ENCODE results near the gene PIK3AP1. TPM values are rescaled to one million over a fixed set of nuclear protein-coding genes. Genes with fewer than 3 reads are reported as not detected.

Gene PIK3AP1
- total RNA-seq, 2 donors from 2014 or later, result 3.8 to 15.6 TPM

- under 1% methylated on average over 20 of the region's 20 CpGs for WGBS
- intact Hi-C loops (cut with DNase I), result no loop called here
- TF ChIP-seq POLR2A (IDR thresholded peaks at IDR 0.05), result no peak
- TF ChIP-seq POLR2AphosphoS5 (IDR thresholded peaks at IDR 0.05), result peak; percentile 53
These were observed 134.4 kb downstream of the PIK3AP1 start for GRCh38 chr10:96585736-96586418.

GRCh38 chr10:96584474-96584873, 135.8 kb downstream of the PIK3AP1 start:
- Histone ChIP-seq H3K27ac (no peak overlapping the region), H3K36me3 (no peaks in the 10 kb centered on the region), H3K4me3 (peak overlapping the region in 1 of 2 donors; percentile 97), H3K9me3 (no peaks in the 10 kb centered on the region), H3K4me1 (replicated peaks) (peaks cover 13% of the 10 kb centered on the region), H3K27me3 (replicated peaks; ENCODE audit: insufficient read depth) (no peaks in the 10 kb centered on the region)
- no peak for TF ChIP-seq POLR2A (IDR thresholded peaks at IDR 0.05)
- TF ChIP-seq CTCF (IDR thresholded peaks at IDR 0.05), result no peak
- no peak for TF ChIP-seq POLR2AphosphoS5 (IDR thresholded peaks at IDR 0.05)
- DNase-seq (ENCODE audit: low spot score), result no peak
- 91% methylated on average over 9 of the region's 9 CpGs for WGBS
- intact Hi-C loops (cut with DNase I), result no loop called here

More at GRCh38 chr10:96585736-96586418, 134.4 kb downstream of the PIK3AP1 start:
- Histone ChIP-seq H3K27me3 (replicated peaks; ENCODE audit: insufficient read depth) (no peaks in the 10 kb centered on the region), H3K9me3 (no peaks in the 10 kb centered on the region), H3K4me3 (peak overlapping the region; percentile 87 to 97), H3K36me3 (no peaks in the 10 kb centered on the region), H3K27ac (peak overlapping the region; percentile 97 to 99), H3K4me1 (replicated peaks) (peaks cover 6% of the 10 kb centered on the region)
- peak; percentile 51 for DNase-seq (ENCODE audit: low spot score)

- peaks cover 17% of the 10 kb centered on the region for H3K4me1 ChIP-seq (replicated peaks)
- no peak overlapping the region for H3K27ac ChIP-seq
- WGBS, result 74% methylated on average over 1 of the region's 1 CpG
These were observed 136.3 kb downstream of the PIK3AP1 start for GRCh38 chr10:96584035-96584434.

GRCh38 chr10:96579133-96579532, 141.2 kb downstream of the PIK3AP1 start:
- no peak overlapping the region for H3K4me3 ChIP-seq
- no peak for TF ChIP-seq CTCF (IDR thresholded peaks at IDR 0.05)
- no peak for TF ChIP-seq POLR2A (IDR thresholded peaks at IDR 0.05)
- no peak for TF ChIP-seq POLR2AphosphoS5 (IDR thresholded peaks at IDR 0.05)
- H3K9me3 ChIP-seq, result no peaks in the 10 kb centered on the region
- WGBS, result 69% methylated on average over 2 of the region's 2 CpGs
- no peaks in the 10 kb centered on the region for H3K27me3 ChIP-seq (replicated peaks; ENCODE audit: insufficient read depth)
- H3K36me3 ChIP-seq, result no peaks in the 10 kb centered on the region
- no peak for DNase-seq (ENCODE audit: low spot score)
- intact Hi-C loops (cut with DNase I), result no loop called here
- peaks cover 24% of the 10 kb centered on the region for H3K4me1 ChIP-seq (replicated peaks)
- H3K27ac ChIP-seq, result no peak overlapping the region

More at GRCh38 chr10:96584035-96584434, 136.3 kb downstream of the PIK3AP1 start:
- Histone ChIP-seq H3K27me3 (replicated peaks; ENCODE audit: insufficient read depth) (no peaks in the 10 kb centered on the region), H3K9me3 (no peaks in the 10 kb centered on the region), H3K4me3 (no peak overlapping the region), H3K36me3 (no peaks in the 10 kb centered on the region)
- no peak for TF ChIP-seq POLR2A (IDR thresholded peaks at IDR 0.05)
- no peak for DNase-seq (ENCODE audit: low spot score)
- intact Hi-C loops (cut with DNase I), result no loop called here

- no peak overlapping the region for H3K4me3 ChIP-seq
- intact Hi-C loops (cut with DNase I), result no loop called here
- H3K36me3 ChIP-seq, result no peaks in the 10 kb centered on the region
- 93% methylated on average over 5 of the region's 5 CpGs for WGBS
- peak overlapping the region in 1 of 2 donors; percentile 30 for H3K27ac ChIP-seq
- no peaks in the 10 kb centered on the region for H3K27me3 ChIP-seq (replicated peaks; ENCODE audit: insufficient read depth)
- no peaks in the 10 kb centered on the region for H3K9me3 ChIP-seq
- peaks cover 24% of the 10 kb centered on the region for H3K4me1 ChIP-seq (replicated peaks)
- no peak for DNase-seq (ENCODE audit: low spot score)
- TF ChIP-seq POLR2AphosphoS5 (IDR thresholded peaks at IDR 0.05) (no peak), POLR2A (IDR thresholded peaks at IDR 0.05) (no peak), CTCF (IDR thresholded peaks at IDR 0.05) (no peak)
These were observed 141.7 kb downstream of the PIK3AP1 start for GRCh38 chr10:96578633-96579032.

- WGBS, result 76% methylated on average over 4 of the region's 4 CpGs
- no peak for TF ChIP-seq CTCF (IDR thresholded peaks at IDR 0.05)
- no peak for TF ChIP-seq POLR2AphosphoS5 (IDR thresholded peaks at IDR 0.05)
- no peak for TF ChIP-seq POLR2A (IDR thresholded peaks at IDR 0.05)
- no peaks in the 10 kb centered on the region for H3K9me3 ChIP-seq
- no peak overlapping the region for H3K4me3 ChIP-seq
- H3K27me3 ChIP-seq (replicated peaks; ENCODE audit: insufficient read depth), result no peaks in the 10 kb centered on the region
- intact Hi-C loops (cut with DNase I), result no loop called here
- H3K4me1 ChIP-seq (replicated peaks), result peaks cover 29% of the 10 kb centered on the region
- no peaks in the 10 kb centered on the region for H3K36me3 ChIP-seq
- no peak for DNase-seq (ENCODE audit: low spot score)
- H3K27ac ChIP-seq, result peak overlapping the region in 1 of 2 donors; percentile 30
These were observed 142.3 kb downstream of the PIK3AP1 start for GRCh38 chr10:96578022-96578421.

All from prostate gland (tissue), 2 donors.